Stimulated activated CD8-positive, alpha-beta memory T cell treated with anti-CD3 and anti-CD28 coated beads, Interleukin-2, amount 100 ng/mL, for 1 hour (primary cell): Measurements from ENCODE around the gene GJB1.
"Not testable (repeated sequence)": the region's sequence is repeated elsewhere in the genome, so short reads cannot be mapped to it uniquely, and the experiment has no call there.

ENCODE experiments used
- DNase-seq, 2 donors: peaks; one replicate each; pipeline ENCODE4 v3.0.0-alpha.2; 2020; ENCODE audit warnings: low read depth in 2 of 2

Gene GJB1

GRCh38 chrX:71256051-71256450 is 33.0 kb downstream of the GJB1 start:
- DNase-seq = no peak

GRCh38 chrX:71256856-71257255 is 33.8 kb downstream of the GJB1 start:
- no peak for DNase-seq

- DNase-seq = not testable (repeated sequence)
Observed at GRCh38 chrX:71268624-71269023, 45.6 kb downstream of the GJB1 start.

DNA sequence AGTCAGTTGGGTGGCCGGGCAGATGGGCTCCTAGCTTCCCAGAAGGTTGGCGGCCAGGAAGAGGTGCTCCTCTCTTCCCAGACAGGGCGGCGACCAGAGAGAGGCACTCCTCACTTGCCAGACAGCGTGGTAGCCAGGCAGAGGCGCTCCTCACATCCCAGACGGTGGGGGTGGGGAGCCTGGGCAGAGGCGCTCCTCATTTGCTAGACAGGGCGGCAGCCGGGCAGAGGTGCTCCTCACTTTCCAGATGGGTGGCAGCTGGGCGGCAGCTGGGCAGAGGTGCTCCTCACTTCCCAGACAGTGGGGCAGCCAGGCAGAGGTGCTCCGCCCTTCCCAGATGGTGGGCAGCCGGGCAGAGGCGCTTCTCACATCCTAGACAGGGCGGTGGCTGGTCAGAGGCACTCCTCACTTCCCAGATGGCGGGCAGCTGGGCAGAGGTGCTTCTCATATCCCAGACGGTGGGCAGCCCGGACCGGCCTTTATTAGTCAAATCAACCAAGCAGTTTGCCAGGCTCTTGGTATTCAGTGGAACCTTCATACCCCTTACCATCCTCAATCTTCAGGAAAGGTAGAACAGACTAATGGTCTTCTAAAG is 46.9 kb downstream of the GJB1 start:
- DNase-seq = no peak

GRCh38 chrX:71272313-71272712 is 49.3 kb downstream of the GJB1 start:
- DNase-seq = not testable (repeated sequence)
